Brain pericyte (primary cell): Measurements from ENCODE around the gene SLK.

Experiments
- DNase-seq: peaks from one replicate; pipeline ENCODE4 v3.0.0-alpha.2; 2012; ENCODE audit warnings: low read depth, low spot score

Gene SLK

GRCh38 chr10:104049504-104050250 lies 82.7 kb downstream of the SLK start:
- DNase-seq, result no peak

- no peak for DNase-seq
These were observed 85.5 kb downstream of the SLK start for GRCh38 chr10:104052431-104052830.

GRCh38 chr10:104053201-104053600 lies 86.3 kb downstream of the SLK start:
- no peak for DNase-seq

GRCh38 chr10:104054430-104054829 lies 87.5 kb downstream of the SLK start:
- no peak for DNase-seq

- DNase-seq, result no peak
These were observed 89.8 kb downstream of the SLK start for GRCh38 chr10:104056619-104057273.

- DNase-seq, result no peak
These were observed 90.8 kb downstream of the SLK start for GRCh38 chr10:104057717-104058116.

- no peak for DNase-seq
These were observed 92.4 kb downstream of the SLK start for GRCh38 chr10:104059364-104059763.

- DNase-seq, result no peak
These were observed 94.3 kb downstream of the SLK start for GRCh38 chr10:104061196-104061595.

- no peak for DNase-seq
These were observed 98.8 kb downstream of the SLK start for GRCh38 chr10:104065748-104066147.

GRCh38 chr10:104066945-104067344 lies 100.0 kb downstream of the SLK start:
- DNase-seq, result no peak

- no peak for DNase-seq
These were observed 100.6 kb downstream of the SLK start for GRCh38 chr10:104067525-104067924.

GRCh38 chr10:104069613-104070012 lies 102.7 kb downstream of the SLK start:
- DNase-seq, result no peak

GRCh38 chr10:104072786-104073185 lies 105.8 kb downstream of the SLK start:
- DNase-seq, result no peak

- no peak for DNase-seq
These were observed 107.6 kb downstream of the SLK start for GRCh38 chr10:104074505-104074904.

GRCh38 chr10:104076743-104077160 lies 109.8 kb downstream of the SLK start:
- DNase-seq, result peak; percentile 60

- no peak for DNase-seq
These were observed 110.3 kb downstream of the SLK start for GRCh38 chr10:104077247-104077646.

GRCh38 chr10:104077663-104078151 lies 110.8 kb downstream of the SLK start:
- DNase-seq, result no peak
